ENCODE data around the gene ZNF575. TPM values are rescaled to one million over a fixed set of nuclear protein-coding genes. Genes with fewer than 3 reads are reported as not detected.
A peak's percentile ranks its signal among the peaks of the same experiment; 100 is the strongest.

ZNF575 gene
- total and polyA plus RNA-seq, 10 of the 15 experiments (the other 5 are each of a cell fraction or from before 2014, with no cell fraction given): 0.18 to 2.8 (median 0.75) TPM

DNA sequence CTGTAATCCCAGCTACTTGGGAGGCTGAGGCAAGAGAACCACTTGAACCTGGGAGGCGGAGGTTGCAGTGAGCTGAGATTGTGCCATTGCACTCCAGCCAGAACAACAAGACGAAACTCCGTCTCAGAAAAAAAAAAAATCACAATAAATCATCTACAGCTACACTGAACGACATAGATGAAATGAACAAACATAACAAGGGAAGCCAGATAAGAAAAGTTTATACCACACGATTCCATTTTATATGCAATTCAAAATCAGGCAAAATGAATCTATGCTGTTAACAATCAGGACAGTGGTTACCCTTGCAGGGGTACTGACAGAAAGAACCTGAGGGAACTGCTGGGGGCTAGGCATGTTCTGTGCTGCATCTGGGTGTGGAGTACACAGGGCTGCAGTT lies 36.7 kb downstream of the ZNF575 start:
- BruUV-seq (replicated peaks): no TSS peak
- Histone ChIP-seq H2AFZ (ENCODE audit: control insufficient read depth, low read depth, low read length) (no peak overlapping the region), H3K27ac (ENCODE audit: control insufficient read depth, insufficient read depth) (no peak overlapping the region), H3K27me3 (replicated peaks in 1 of 2; ENCODE audit: control insufficient read depth in 2 of 2, insufficient read depth in 2 of 2, low read length in 1 of 2) (no peaks in the 10 kb centered on the region), H3K79me2 (ENCODE audit: control insufficient read depth, insufficient read depth, low read length) (peaks cover 4% of the 10 kb centered on the region), H3K9ac (ENCODE audit: control insufficient read depth, insufficient read depth, low read length) (no peak overlapping the region), H4K20me1 (ENCODE audit: control insufficient read depth, insufficient read depth) (no peaks in the 10 kb centered on the region), H3K4me1 (ENCODE audit: control insufficient read depth, insufficient read depth, low read length) (no peaks in the 10 kb centered on the region; the same call in 1 of the 2 replicates), H3K4me2 (ENCODE audit: control insufficient read depth, insufficient read depth) (no peak overlapping the region), H3K9me3 (replicated peaks; ENCODE audit: control insufficient read depth, insufficient read depth, low read length) (no peaks in the 10 kb centered on the region), H3K36me3 (ENCODE audit: control insufficient read depth in 2 of 2, insufficient read depth in 2 of 2, low read length in 1 of 2) (peaks cover 0 to 3% of the 10 kb centered on the region in 2 experiments; a peak in 1 of 4 replicates), H3K4me3 (no peak overlapping the region)
- FAIRE-seq (no peak), ATAC-seq (no peak), DNase-seq (ENCODE audit: low read depth, low spot score) (no peak)
- 100% methylated on average over 5 of the region's 5 CpGs for WGBS (ENCODE audit: insufficient coverage, insufficient replicate concordance, low lambda C conversion rate, missing lambda C conversion rate)
- TF ChIP-seq ZNF274 (IDR thresholded peaks at IDR 0.05; ENCODE audit: insufficient read depth, insufficient read length): no peak
- no peak for TF ChIP-seq RUNX3 (IDR thresholded peaks at IDR 0.05; ENCODE audit: low read length)
- TF ChIP-seq, protein P1, sequence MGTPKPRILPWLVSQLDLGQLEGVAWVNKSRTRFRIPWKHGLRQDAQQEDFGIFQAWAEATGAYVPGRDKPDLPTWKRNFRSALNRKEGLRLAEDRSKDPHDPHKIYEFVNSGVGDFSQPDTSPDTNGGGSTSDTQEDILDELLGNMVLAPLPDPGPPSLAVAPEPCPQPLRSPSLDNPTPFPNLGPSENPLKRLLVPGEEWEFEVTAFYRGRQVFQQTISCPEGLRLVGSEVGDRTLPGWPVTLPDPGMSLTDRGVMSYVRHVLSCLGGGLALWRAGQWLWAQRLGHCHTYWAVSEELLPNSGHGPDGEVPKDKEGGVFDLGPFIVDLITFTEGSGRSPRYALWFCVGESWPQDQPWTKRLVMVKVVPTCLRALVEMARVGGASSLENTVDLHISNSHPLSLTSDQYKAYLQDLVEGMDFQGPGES (IDR thresholded peaks at IDR 0.05): no peak
- POLR2A ChIA-PET: no interaction called here
- SMC1A ChIA-PET (ENCODE audit: uncharacterized antibody, unreplicated experiment): interaction anchor here (1.4 kb wide), 1 partner anchor 14 kb away, joined by 5 read pairs; no protein-coding TSS in a partner anchor
- in situ Hi-C loops (cut with MboI): no loop called here
- CTCF ChIA-PET: interaction anchor here (0.7 to 9.0 kb wide), 3 partner anchors 13 to 27 kb away, joined by 3 to 99 read pairs (median 4); partner anchors contain the start of gene ZNF576
- RAD21 ChIA-PET (ENCODE audit: unreplicated experiment): interaction anchor here (1.2 kb wide), 1 partner anchor 25 kb away, joined by 5 read pairs; no protein-coding TSS in a partner anchor
- intact Hi-C loops (cut with micrococcal nuclease; ENCODE audit: unreplicated experiment): no loop called here

DNA sequence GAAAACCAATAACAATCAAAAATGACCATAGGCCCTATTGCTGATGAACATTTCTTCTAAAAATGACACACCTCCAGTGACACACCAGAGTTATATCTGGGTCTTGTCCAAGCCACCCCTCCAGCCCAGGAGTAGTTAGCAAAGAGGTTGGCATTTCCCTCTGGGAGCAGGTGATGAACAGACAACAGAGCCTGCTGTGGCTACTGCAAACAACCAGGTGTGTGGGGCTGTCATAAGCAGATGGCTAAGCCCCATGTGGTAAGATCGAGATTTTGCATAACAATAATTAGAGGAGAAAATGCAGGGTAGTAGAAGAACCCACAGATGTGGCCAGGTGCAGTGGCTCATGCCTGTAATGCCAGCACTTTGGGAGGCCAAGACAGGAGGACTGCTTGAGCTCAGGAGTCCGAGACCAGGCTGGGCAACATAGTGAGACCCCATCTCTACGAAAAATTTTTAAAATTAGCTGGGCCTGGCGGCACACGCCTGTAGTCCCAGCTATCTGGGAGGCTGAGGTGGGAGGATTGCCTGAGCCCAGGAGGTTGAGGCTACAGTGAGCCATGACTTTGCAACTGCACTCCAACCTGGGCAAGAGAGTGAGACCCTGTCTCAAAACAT lies 37.3 kb downstream of the ZNF575 start:
- ChIA-PET SMC1A (ENCODE audit: uncharacterized antibody, unreplicated experiment) (interaction anchor here (1.2 to 1.4 kb wide), 2 partner anchors 27 to 239 kb away, joined by 4 to 6 read pairs; partner anchors contain the start of gene ZNF576), POLR2A (no interaction called here), RAD21 (ENCODE audit: unreplicated experiment) (no interaction called here), CTCF (interaction anchor here (0.6 to 9.0 kb wide), 4 partner anchors 13 to 70 kb away, joined by 3 to 99 read pairs (median 10); partner anchors contain the start of genes IRGQ and ZNF576)
- intact Hi-C loops (cut with micrococcal nuclease; ENCODE audit: unreplicated experiment): no loop called here
- Histone ChIP-seq H3K4me1 (ENCODE audit: control insufficient read depth, insufficient read depth, low read length) (no peaks in the 10 kb centered on the region; the same call in 1 of the 2 replicates), H3K36me3 (ENCODE audit: control insufficient read depth in 2 of 2, insufficient read depth in 2 of 2, low read length in 1 of 2) (peaks cover 0 to 3% of the 10 kb centered on the region in 2 experiments; a peak in 1 of 4 replicates), H3K27me3 (replicated peaks in 1 of 2; ENCODE audit: control insufficient read depth in 2 of 2, insufficient read depth in 2 of 2, low read length in 1 of 2) (no peaks in the 10 kb centered on the region), H4K20me1 (ENCODE audit: control insufficient read depth, insufficient read depth) (no peaks in the 10 kb centered on the region), H3K79me2 (ENCODE audit: control insufficient read depth, insufficient read depth, low read length) (peaks cover 9% of the 10 kb centered on the region), H3K9ac (ENCODE audit: control insufficient read depth, insufficient read depth, low read length) (no peak overlapping the region), H2AFZ (ENCODE audit: control insufficient read depth, low read depth, low read length) (no peak overlapping the region), H3K4me3 (no peak overlapping the region), H3K9me3 (replicated peaks; ENCODE audit: control insufficient read depth, insufficient read depth, low read length) (no peaks in the 10 kb centered on the region), H3K4me2 (ENCODE audit: control insufficient read depth, insufficient read depth) (no peak overlapping the region), H3K27ac (ENCODE audit: control insufficient read depth, insufficient read depth) (no peak overlapping the region)
- ATAC-seq (peak; percentile 33; the same call in 2 of the 3 replicates), DNase-seq (ENCODE audit: low read depth, low spot score) (no peak), FAIRE-seq (no peak)
- WGBS (ENCODE audit: insufficient coverage, insufficient replicate concordance, low lambda C conversion rate, missing lambda C conversion rate): 89% methylated on average over 5 of the region's 5 CpGs
- BruUV-seq (replicated peaks): no TSS peak
- in situ Hi-C loops (cut with MboI): no loop called here
- no peak for TF ChIP-seq SIN3A (IDR thresholded peaks at IDR 0.05; ENCODE audit: low read depth, low read length)
- no peak for TF ChIP-seq SUZ12 (IDR thresholded peaks at IDR 0.05; ENCODE audit: unreplicated experiment)
- TF ChIP-seq, protein P2, sequence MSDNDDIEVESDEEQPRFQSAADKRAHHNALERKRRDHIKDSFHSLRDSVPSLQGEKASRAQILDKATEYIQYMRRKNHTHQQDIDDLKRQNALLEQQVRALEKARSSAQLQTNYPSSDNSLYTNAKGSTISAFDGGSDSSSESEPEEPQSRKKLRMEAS (IDR thresholded peaks at IDR 0.05; ENCODE audit: low read depth, low read length): no peak
- no peak for TF ChIP-seq HDGF (IDR thresholded peaks at IDR 0.05)
- TF ChIP-seq, protein P3, sequence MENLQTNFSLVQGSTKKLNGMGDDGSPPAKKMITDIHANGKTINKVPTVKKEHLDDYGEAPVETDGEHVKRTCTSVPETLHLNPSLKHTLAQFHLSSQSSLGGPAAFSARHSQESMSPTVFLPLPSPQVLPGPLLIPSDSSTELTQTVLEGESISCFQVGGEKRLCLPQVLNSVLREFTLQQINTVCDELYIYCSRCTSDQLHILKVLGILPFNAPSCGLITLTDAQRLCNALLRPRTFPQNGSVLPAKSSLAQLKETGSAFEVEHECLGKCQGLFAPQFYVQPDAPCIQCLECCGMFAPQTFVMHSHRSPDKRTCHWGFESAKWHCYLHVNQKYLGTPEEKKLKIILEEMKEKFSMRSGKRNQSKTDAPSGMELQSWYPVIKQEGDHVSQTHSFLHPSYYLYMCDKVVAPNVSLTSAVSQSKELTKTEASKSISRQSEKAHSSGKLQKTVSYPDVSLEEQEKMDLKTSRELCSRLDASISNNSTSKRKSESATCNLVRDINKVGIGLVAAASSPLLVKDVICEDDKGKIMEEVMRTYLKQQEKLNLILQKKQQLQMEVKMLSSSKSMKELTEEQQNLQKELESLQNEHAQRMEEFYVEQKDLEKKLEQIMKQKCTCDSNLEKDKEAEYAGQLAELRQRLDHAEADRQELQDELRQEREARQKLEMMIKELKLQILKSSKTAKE (IDR thresholded peaks at IDR 0.05; ENCODE audit: low read depth, poor library complexity, severe bottlenecking): no peak
- TF ChIP-seq MYB (IDR thresholded peaks at IDR 0.05; ENCODE audit: borderline replicate concordance, low read depth, low read length): no peak
- TF ChIP-seq RAD51 (IDR thresholded peaks at IDR 0.05): no peak
- TF ChIP-seq, protein P4, sequence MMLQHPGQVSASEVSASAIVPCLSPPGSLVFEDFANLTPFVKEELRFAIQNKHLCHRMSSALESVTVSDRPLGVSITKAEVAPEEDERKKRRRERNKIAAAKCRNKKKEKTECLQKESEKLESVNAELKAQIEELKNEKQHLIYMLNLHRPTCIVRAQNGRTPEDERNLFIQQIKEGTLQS (IDR thresholded peaks at IDR 0.05; ENCODE audit: borderline replicate concordance, extremely low read depth, low read depth, low read length): no peak
- TF ChIP-seq BCL11A (IDR thresholded peaks at IDR 0.05; ENCODE audit: low read depth, low read length): no peak

Data from GM12878 (cell line).